Panc1 (cell line): Measurements from ENCODE around the gene SLC13A1. TPM values are rescaled to one million over a fixed set of nuclear protein-coding genes. Genes with fewer than 3 reads are reported as not detected.

Experiments used
- ATAC-seq: fragments of 200-7000 bp; cut with Tn5 transposase; 2 replicates; pipeline ENCODE4 v1.9.1; 2020; ENCODE audit warnings: mild to moderate bottlenecking, moderate library complexity
- BruUV-seq: library from RNA; stranded (reverse); fragments of 400-500 nt; replicated peaks from 2 replicates; lab custom pipeline; 2021; lab: Mats Ljungman, UMichigan
- CTCF ChIA-PET: fragments of 300-600 bp; sonication (Branson Sonifier 250); formaldehyde crosslinking; loops from one replicate; lab custom pipeline; 2022; ENCODE audit warnings: antibody characterized with exemption; lab: Charles Lee
- POLR2A ChIA-PET: fragments of 300-600 bp; sonication (Branson Sonifier 250); formaldehyde crosslinking; loops from one replicate; lab custom pipeline; 2022; ENCODE audit warnings: antibody characterized with exemption; lab: Charles Lee
- DNase-seq: peaks from one replicate; pipeline ENCODE4 v3.0.0-alpha.2; 2010; ENCODE audit warnings: low read depth, low spot score
- H3K27ac ChIP-seq: 2 replicates; pipeline ENCODE4 v1.5.1; 2011; ENCODE audit warnings: mild to moderate bottlenecking, low read length, inconsistent platforms
- H3K27me3 ChIP-seq: fragments of 200-500 bp; sonication (Bioruptor generic); 2 replicates; pipeline ENCODE4 v1.6.0; 2014; ENCODE audit warnings: low read length, inconsistent platforms; ENCODE audit not compliant: control insufficient read depth, insufficient read depth
- H3K36me3 ChIP-seq: fragments of 200-500 bp; sonication (Bioruptor generic); 2 replicates; pipeline ENCODE4 v1.5.1; 2014; ENCODE audit warnings: inconsistent platforms, mild to moderate bottlenecking, low read length, moderate library complexity; ENCODE audit not compliant: control insufficient read depth, insufficient read depth
- H3K4me1 ChIP-seq: 2 replicates; pipeline ENCODE4 v1.5.1; 2011; ENCODE audit warnings: inconsistent platforms, mild to moderate bottlenecking, low read length, moderate library complexity; ENCODE audit not compliant: control insufficient read depth, insufficient read depth
- H3K4me3 ChIP-seq, 2 experiments: 2 replicates each; pipeline ENCODE4 v1.5.1; 2011 to 2012; ENCODE audit warnings: low read depth in 2 of 2, low read length in 2 of 2, mild to moderate bottlenecking in 2 of 2, inconsistent platforms in 1 of 2, moderate library complexity in 1 of 2
- H3K9me3 ChIP-seq: fragments of 200-500 bp; sonication (Bioruptor generic); 2 replicates; pipeline ENCODE4 v1.5.1; 2014; ENCODE audit warnings: low read depth, mild to moderate bottlenecking, inconsistent platforms, low read length, moderate library complexity; ENCODE audit not compliant: control insufficient read depth, insufficient read depth
- POLR2AphosphoS5 ChIP-seq: IDR thresholded peaks from 2 replicates; pipeline ENCODE4 v1.6.1; 2012; ENCODE audit warnings: mild to moderate bottlenecking, low read depth, low read length, moderate library complexity
- SIN3A ChIP-seq: IDR thresholded peaks from 2 replicates; pipeline ENCODE4 v1.6.1; 2012; ENCODE audit warnings: low read depth, mild to moderate bottlenecking, low read length, moderate library complexity, borderline replicate concordance; ENCODE audit not compliant: insufficient read depth
- TCF7L2 ChIP-seq: IDR thresholded peaks from 2 replicates; pipeline ENCODE4 v1.6.1; 2011; ENCODE audit warnings: mild to moderate bottlenecking, low read depth, low read length, inconsistent platforms
- in situ Hi-C: cut with HindIII; loops from 2 replicates; pipeline ENCODE4 v1.10.0; 2016; ENCODE audit warnings: low sequenced_read_pairs, low pct_unique_long_range_greater_than_20kb
- intact Hi-C: fragments of 100-400 bp; cut with micrococcal nuclease; formaldehyde crosslinking; loops from one replicate; pipeline ENCODE4 v1.10.0; 2022; ENCODE audit not compliant: unreplicated experiment
- total RNA-seq: library from RNA; stranded (reverse); gene quantifications from one replicate; pipeline ENCODE4 v1.2.1, GENCODE V29; 2021; ENCODE audit not compliant: unreplicated experiment
- TF ChIP-seq, protein P1 (sequence below): fragments of 450-650 bp; IDR thresholded peaks from 2 replicates; pipeline ENCODE4 v1.5.1; 2017; ENCODE audit warnings: mild to moderate bottlenecking
- TF ChIP-seq, protein P2 (sequence below), 2 experiments: IDR thresholded peaks; 2 replicates each; pipeline ENCODE4 v1.6.1; 2011 to 2012; ENCODE audit warnings: low read depth in 2 of 2, control low read depth in 1 of 2, low read length in 1 of 2, mild to moderate bottlenecking in 1 of 2, moderate library complexity in 1 of 2; ENCODE audit not compliant: insufficient read depth in 1 of 2

SLC13A1 gene
- total RNA-seq, 1 experiment from 2014 or later, result not detected

GRCh38 chr7:123204206-123204835 lies 4.6 kb upstream of the SLC13A1 start:
- ChIA-PET POLR2A (no interaction called here), CTCF (no interaction called here)
- ATAC-seq, result no peak
- Histone ChIP-seq H3K9me3 (no peaks in the 10 kb centered on the region), H3K27ac (no peak overlapping the region), H3K4me1 (no peaks in the 10 kb centered on the region), H3K36me3 (no peaks in the 10 kb centered on the region), H3K4me3 (no peak overlapping the region), H3K27me3 (no peaks in the 10 kb centered on the region)
- no TSS peak for BruUV-seq
- no peak for DNase-seq
- TF ChIP-seq TCF7L2, result no peak
- in situ Hi-C loops, result no loop called here
- intact Hi-C loops, result no loop called here

DNA sequence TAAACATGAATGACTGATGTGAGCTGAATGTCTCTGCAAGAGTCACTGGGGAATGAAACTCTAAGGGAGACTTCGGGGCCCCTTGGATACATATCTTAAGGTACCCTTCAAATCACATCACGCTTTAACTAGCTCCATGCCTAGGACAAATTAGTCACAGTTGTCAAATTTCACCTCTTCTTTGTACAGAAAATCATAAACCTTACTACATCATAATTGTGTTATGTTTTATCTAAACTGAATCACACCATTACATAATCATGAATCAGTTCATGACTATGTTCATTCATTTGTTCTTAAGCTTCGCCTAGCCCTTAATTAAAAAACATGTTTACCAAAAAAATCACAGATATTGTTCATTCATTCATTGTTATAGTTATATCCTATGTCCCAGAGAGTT lies 2.1 kb upstream of the SLC13A1 start:
- H3K4me1 ChIP-seq, result no peaks in the 10 kb centered on the region

More for the DNA sequence above, 2.1 kb upstream of the SLC13A1 start:
- ATAC-seq, result no peak
- Histone ChIP-seq H3K27ac (no peak overlapping the region), H3K27me3 (no peaks in the 10 kb centered on the region), H3K9me3 (no peaks in the 10 kb centered on the region), H3K36me3 (no peaks in the 10 kb centered on the region), H3K4me3 (no peak overlapping the region)
- in situ Hi-C loops (no loop called here), intact Hi-C loops (no loop called here)
- TF ChIP-seq SIN3A (no peak), POLR2AphosphoS5 (no peak), TCF7L2 (no peak)
- TF ChIP-seq, protein P1, sequence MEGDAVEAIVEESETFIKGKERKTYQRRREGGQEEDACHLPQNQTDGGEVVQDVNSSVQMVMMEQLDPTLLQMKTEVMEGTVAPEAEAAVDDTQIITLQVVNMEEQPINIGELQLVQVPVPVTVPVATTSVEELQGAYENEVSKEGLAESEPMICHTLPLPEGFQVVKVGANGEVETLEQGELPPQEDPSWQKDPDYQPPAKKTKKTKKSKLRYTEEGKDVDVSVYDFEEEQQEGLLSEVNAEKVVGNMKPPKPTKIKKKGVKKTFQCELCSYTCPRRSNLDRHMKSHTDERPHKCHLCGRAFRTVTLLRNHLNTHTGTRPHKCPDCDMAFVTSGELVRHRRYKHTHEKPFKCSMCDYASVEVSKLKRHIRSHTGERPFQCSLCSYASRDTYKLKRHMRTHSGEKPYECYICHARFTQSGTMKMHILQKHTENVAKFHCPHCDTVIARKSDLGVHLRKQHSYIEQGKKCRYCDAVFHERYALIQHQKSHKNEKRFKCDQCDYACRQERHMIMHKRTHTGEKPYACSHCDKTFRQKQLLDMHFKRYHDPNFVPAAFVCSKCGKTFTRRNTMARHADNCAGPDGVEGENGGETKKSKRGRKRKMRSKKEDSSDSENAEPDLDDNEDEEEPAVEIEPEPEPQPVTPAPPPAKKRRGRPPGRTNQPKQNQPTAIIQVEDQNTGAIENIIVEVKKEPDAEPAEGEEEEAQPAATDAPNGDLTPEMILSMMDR, result no peak
- TF ChIP-seq, protein P2, sequence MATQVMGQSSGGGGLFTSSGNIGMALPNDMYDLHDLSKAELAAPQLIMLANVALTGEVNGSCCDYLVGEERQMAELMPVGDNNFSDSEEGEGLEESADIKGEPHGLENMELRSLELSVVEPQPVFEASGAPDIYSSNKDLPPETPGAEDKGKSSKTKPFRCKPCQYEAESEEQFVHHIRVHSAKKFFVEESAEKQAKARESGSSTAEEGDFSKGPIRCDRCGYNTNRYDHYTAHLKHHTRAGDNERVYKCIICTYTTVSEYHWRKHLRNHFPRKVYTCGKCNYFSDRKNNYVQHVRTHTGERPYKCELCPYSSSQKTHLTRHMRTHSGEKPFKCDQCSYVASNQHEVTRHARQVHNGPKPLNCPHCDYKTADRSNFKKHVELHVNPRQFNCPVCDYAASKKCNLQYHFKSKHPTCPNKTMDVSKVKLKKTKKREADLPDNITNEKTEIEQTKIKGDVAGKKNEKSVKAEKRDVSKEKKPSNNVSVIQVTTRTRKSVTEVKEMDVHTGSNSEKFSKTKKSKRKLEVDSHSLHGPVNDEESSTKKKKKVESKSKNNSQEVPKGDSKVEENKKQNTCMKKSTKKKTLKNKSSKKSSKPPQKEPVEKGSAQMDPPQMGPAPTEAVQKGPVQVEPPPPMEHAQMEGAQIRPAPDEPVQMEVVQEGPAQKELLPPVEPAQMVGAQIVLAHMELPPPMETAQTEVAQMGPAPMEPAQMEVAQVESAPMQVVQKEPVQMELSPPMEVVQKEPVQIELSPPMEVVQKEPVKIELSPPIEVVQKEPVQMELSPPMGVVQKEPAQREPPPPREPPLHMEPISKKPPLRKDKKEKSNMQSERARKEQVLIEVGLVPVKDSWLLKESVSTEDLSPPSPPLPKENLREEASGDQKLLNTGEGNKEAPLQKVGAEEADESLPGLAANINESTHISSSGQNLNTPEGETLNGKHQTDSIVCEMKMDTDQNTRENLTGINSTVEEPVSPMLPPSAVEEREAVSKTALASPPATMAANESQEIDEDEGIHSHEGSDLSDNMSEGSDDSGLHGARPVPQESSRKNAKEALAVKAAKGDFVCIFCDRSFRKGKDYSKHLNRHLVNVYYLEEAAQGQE (IDR thresholded peaks at IDR 0.05; ENCODE audit: insufficient read depth in 1 of 2, low read depth in 2 of 2, low read length in 1 of 2), result no peak
- CTCF ChIA-PET, result no interaction called here
- no TSS peak for BruUV-seq
- no peak for DNase-seq
- POLR2A ChIA-PET, result no interaction called here
